Measurements from ENCODE around the gene RBPJ.

DNA sequence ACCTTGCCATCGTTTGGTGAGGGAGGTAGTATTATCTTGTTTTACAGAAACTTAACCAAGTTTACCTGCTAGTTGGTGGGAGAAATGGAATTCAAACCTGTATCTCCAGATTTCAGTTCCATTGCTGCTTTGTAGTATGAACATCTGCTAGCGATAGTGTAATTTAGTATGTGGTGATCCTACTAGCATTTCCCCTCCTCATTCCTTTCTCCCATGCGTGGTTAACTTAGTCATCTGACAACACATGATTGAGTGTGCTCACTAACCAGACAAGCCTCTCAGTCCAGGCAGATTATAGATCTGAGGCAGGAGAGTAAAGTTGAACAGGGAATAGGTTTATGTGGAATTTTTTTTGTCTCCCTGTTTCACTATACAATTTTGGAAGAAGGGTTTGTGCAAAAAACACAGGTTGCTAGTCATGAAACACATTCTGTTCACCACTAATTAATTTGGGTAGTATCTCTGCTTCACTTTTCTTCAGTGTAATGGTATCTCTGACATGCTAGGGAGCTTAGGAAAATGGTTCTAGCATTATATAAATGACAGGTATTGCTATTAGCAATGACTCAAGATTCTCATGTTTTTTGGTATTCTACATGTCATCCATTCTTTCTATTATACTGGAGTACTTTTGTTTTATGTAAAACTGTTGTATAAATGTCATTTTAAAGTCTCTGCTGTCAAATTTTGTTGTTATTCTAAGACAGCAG lies 21.7 kb downstream of the RBPJ start:
- TF ChIP-seq, protein P1, sequence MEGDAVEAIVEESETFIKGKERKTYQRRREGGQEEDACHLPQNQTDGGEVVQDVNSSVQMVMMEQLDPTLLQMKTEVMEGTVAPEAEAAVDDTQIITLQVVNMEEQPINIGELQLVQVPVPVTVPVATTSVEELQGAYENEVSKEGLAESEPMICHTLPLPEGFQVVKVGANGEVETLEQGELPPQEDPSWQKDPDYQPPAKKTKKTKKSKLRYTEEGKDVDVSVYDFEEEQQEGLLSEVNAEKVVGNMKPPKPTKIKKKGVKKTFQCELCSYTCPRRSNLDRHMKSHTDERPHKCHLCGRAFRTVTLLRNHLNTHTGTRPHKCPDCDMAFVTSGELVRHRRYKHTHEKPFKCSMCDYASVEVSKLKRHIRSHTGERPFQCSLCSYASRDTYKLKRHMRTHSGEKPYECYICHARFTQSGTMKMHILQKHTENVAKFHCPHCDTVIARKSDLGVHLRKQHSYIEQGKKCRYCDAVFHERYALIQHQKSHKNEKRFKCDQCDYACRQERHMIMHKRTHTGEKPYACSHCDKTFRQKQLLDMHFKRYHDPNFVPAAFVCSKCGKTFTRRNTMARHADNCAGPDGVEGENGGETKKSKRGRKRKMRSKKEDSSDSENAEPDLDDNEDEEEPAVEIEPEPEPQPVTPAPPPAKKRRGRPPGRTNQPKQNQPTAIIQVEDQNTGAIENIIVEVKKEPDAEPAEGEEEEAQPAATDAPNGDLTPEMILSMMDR (IDR thresholded peaks at IDR 0.05), result no peak
- TF ChIP-seq POLR2A (IDR thresholded peaks at IDR 0.05), result no peak
